Putamen (tissue), 1 donor: Measurements from ENCODE around the gene LRRN3.

Experiments used
- DNase-seq: peaks from one replicate; pipeline ENCODE4 v3.0.0-alpha.2; 2016; ENCODE audit warnings: low spot score

LRRN3 gene

DNA sequence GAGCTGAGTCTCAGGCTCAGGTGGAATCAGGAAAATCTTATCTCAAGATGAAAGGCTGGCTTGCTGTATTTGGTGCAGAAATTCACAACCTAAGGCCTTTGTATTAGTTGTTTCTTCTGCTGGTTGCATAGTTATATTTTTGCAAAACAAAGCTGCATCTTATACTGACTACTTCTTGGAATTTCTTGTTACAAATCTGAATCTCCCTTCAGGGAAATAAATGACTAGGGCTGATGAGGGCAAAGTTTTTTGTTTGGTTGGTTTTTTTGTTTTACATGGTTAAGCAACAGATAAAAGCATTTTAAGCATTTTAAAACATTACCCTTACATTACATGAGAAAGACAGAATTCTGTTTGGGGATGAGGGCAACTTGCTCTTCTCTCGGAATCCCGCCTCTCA, 13.9 kb upstream of the LRRN3 start:
- no peak for DNase-seq

GRCh38 chr7:111080495-111081105, 10.3 kb upstream of the LRRN3 start:
- DNase-seq: no peak

GRCh38 chr7:111081546-111082267, 9.2 kb upstream of the LRRN3 start:
- DNase-seq: no peak

- DNase-seq: peak; percentile 33
Measured at GRCh38 chr7:111082351-111082750, 8.6 kb upstream of the LRRN3 start.

DNA sequence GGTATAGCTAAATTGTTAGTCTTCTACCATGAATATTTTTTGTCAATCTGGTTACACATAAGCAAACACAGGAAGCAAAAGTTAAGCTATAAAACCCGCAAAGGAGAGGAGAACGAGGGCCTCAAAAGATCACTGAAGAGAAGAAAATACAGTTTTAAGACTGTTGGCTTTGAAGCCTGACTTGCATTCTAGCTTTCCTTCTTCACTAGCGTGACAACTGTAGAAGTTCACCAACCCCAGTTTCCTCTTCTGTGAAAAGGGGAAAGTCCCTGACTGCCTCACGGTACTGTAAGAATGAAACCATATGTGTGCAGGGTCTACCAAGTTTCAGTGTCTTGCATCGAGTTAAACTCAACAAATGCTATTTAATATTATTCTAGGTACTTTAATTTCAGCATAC, 7.5 kb upstream of the LRRN3 start:
- no peak for DNase-seq

DNA sequence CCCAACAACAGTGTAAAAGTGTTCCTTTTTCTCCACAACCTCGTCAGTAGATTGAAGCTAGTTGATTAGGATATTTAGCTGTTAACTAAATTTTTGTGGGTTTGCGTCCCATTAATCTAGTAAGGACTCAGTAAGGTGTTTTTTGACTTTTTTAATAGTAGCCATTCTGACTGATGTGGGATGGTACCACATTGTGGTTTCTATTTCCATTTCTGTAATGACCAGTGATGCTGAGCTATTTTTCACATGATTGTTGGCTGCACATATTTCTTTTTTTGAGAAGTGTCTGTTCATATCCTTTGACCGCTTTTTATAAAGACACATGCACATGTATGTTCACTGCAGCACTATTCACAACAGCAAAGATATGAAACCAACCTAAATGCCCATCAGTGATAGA, 5.6 kb upstream of the LRRN3 start:
- no peak for DNase-seq

DNA sequence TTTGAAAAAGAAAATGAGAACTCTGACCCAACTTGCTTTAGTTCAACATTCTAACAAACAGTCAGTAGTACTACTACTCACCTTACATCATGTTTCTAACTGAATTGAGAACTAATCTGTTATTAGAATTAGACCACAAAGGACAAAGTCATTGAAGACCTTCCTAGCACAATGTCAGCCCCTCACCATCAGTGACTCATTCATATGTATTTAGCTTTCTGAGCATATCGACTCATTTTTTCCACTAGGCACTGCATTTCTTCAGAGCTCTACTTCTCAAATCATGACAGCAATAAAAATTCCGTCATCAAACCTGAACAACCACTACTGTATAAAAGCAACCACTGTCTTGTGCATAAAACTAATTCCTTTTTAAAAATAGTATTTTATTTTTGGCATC, 4.4 kb upstream of the LRRN3 start:
- no peak for DNase-seq

GRCh38 chr7:111088328-111088727, 2.6 kb upstream of the LRRN3 start:
- DNase-seq: no peak

DNA sequence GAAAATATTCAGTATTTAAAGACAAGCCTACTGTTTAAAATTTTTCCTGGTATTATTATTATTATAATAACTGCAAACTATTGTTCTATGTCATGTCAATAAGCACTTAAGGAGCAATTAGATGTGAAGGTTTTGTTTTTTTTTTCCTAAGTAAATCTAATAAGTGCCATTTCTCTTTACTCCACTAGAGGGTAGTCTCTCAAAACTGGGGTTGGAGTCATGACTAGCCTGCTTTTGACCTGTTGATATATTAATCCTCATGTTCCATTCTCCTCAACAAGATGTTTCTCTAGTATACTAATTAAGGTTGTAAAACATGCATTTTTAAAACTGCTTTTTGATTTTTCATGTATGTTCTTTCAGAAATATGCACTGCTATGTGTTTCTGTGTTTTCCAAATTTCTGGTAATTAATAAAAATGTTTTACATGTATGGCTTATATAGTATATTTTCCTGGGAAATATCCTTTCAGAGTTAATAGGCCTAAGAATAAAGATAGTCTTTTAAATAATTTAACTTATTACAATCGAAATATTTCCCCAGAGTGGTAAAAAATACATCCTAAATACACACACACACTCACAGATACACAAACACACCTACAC, 1.0 kb upstream of the LRRN3 start:
- DNase-seq: no peak

DNA sequence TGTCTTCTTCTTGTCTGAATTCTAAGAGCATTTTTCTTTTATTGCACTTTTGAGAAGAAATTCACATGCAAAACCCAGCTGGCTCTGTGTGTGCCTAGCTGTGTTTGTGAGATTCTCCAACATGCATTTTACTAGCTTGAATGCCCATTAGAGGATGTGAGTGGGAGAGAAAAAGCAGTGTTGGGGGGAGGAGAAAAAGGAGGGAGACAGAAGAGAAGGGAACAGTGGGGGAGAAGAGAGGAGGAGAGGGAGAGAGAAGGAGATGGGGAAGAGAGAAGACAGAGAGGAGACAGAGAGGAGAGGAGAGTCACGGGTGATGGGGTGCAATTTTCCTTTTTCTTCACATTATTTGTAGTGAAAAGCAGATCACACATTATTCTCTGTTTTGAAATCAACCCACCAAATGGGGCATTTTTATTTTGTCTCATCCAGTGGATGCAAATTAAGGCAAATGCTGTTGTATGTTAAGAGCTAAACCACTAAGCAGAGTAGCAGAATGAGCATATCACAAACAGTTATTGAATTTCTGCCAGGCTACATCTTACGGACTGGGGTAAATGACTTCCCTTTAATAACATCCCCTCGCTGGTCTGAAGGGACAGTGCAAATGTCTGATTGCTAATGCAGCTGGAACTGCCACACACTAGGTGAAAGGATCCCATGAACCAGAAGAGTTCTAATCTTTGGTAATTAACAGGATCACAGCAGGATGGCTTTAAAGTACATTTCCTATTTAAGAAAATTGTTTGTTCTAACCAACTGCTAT, 849 bp downstream of the LRRN3 start:
- DNase-seq: peak; percentile 34

DNA sequence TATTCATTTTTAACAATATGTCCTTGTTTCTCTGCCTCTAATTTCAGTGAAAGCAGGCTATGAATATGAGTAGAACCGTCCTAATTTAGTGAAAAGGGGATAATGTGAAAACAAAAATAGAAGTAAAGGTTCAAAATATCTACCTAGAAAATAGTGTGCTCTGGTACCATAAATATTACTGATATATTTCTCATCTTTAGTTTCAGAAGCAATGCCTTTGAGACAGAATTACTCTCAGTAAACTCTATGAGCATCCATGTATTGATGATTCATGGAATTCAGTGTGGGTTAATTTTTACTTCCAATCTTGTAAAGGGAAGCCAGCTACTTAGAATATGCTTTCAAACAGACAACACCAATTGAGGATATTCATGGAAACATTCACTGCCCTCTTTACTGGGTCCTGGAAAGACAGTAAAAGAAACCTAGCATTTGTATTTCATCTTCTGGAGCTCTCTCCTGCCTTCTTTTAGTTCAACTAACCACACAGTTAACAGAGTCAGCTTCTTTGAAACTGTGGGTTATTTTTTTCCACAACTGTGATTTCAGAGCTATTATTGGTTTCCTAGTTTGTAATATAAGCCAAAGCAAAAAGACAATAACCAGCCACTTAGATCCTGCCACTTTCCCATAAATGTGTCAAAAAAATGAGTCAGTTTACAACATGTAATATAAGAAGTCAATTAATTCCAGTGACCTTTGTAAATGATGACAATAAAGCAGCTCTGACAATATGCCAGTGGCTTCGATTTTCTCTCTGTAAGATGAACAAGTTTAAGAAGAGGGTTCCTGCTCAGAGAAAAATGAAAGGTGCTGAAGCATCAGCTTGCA, 1.7 kb downstream of the LRRN3 start:
- no peak for DNase-seq

GRCh38 chr7:111093496-111093895, 2.6 kb downstream of the LRRN3 start:
- no peak for DNase-seq

DNA sequence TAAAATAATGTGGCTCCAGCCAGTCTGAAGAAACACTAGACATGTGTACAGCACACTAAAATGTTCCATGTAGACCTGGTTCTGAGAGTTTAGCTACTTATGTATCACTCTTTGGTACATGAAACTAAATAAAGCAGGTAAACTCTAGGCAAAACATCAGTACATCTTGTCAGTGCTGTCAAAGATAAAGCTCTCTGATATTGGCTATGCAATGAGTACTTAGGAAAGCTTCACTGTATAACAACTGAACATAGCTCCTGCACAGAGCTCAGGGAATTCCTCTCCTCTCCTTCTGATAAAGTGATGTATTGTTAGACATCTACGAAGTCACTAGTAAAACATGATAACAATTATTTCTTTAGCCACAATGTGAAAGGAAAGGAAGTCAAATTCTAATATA, 3.5 kb downstream of the LRRN3 start:
- DNase-seq: no peak

DNA sequence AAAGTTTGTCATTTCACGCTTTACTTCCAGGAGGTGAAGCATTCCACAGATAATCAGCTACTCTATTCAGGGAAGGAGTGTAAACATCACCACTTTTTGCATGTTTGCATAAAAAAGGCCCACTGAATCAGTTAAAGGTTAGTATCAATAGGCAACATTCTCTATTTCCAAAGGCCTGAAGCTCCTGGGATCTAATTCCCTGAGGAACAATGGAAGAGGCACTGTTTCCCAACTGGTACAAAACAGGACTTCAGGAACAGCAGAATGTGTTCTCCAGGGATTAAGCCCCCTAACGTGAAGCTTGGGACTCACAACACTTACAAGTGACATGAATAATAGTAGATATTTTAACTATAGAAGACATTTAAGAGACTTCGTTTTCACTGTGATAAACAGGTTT, 6.1 kb downstream of the LRRN3 start:
- no peak for DNase-seq

GRCh38 chr7:111098011-111098925, 7.3 kb downstream of the LRRN3 start:
- peak; percentile 35 for DNase-seq

GRCh38 chr7:111098926-111099250, 8.0 kb downstream of the LRRN3 start:
- no peak for DNase-seq

GRCh38 chr7:111101856-111102646, 11.1 kb downstream of the LRRN3 start:
- DNase-seq: no peak

- DNase-seq: no peak
Measured at GRCh38 chr7:111103136-111103535, 12.2 kb downstream of the LRRN3 start.

GRCh38 chr7:111103678-111104274, 12.8 kb downstream of the LRRN3 start:
- DNase-seq: no peak

DNA sequence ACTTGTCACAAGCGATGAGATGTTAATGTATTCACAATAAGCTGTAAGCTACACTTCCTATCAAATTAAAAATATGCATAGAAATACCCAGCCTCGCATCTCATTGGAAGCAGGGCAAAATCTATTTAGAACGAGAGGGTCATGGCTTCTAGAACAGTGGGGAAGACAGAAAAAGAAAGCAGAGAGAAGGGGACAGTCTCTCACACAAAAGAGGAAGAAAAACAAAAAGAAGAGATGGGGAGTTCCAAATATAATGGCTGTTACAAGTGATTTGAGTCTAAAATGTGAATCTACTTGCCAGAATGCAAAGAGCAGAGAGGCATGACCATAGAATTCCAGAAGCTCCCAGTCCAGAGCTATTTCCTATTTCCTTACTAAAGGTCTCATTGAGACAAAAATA, 13.8 kb downstream of the LRRN3 start:
- no peak for DNase-seq
